HG03520 (cell line): ENCODE measurements around the gene SAMD3.
A peak's percentile ranks its signal among the peaks of the same experiment; 100 is the strongest.
"Not testable (repeated sequence)": the region's sequence is repeated elsewhere in the genome, so short reads cannot be mapped to it uniquely, and the experiment has no call there.

Experiments used
- ATAC-seq: cut with Tn5 transposase; IDR thresholded peaks from one replicate; pipeline ENCODE4 v1.9.1; 2021; ENCODE audit warnings: mild to moderate bottlenecking, moderate library complexity; ENCODE audit not compliant: unreplicated experiment

The SAMD3 gene

GRCh38 chr6:130138116-130138908 lies 84.4 kb downstream of the SAMD3 start:
- ATAC-seq = peak; percentile 58

DNA sequence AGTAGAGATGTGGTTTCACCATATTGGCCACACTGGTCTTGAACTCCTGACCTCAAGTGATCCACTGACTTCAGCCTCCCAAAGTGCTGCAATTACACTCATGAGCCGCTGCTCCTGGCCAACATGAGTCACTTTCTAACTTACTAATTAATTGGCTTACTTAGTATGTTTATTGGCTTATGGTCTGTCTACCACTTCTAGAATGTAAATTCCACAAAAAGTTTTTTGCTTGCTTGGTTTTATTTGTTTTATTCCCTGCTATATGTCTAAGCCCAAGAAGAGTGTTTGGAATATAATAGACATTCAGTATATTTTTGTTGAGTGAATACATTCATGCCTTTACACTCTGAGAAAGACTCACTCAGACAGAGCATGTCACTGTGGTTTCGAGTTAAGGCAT lies 86.0 kb downstream of the SAMD3 start:
- no peak for ATAC-seq

DNA sequence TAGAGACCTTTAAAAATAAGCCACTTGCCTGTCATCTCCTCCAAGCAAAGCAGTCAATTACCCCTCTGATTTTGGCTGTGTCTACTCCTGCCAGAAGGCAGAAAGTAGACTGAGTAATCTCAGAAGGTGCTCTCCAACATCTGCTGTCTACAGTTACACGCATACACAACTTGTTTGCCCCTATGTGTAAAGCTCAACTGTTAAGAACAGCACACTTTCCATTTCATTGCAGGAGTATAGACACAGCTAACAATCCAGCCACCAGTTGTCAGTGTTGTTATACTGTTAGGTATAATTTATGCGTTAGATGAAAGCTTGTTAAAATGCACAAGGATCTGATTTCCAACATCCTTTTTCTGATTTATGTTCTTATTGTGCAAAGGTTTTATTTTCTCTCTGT lies 88.2 kb downstream of the SAMD3 start:
- ATAC-seq = no peak

- ATAC-seq = peak; percentile 51
Observed at GRCh38 chr6:130132286-130132701, 90.5 kb downstream of the SAMD3 start.

DNA sequence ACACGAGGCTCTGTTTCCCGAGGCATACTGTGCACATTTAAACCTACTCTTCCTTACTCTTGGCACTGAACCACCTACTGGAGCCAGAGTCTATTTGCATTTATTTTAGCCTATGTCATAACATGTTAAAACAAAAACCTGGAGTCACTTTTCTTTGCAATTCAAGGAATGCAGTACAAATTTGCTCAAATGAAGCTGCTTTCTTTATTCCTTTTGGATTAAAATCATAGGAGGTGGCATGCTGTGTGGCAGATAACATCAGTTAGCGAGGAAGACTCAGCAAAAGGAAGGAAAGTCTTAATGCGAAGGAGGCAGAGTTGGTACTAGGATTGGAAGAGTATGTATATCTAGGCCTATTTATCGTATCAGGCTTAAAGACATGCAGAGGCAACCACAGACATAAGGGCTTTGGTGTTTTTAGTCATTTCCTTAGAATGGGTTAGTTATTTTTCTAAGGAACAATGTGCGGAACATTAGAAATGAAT lies 92.9 kb downstream of the SAMD3 start:
- no peak for ATAC-seq

GRCh38 chr6:130128326-130128725 lies 94.4 kb downstream of the SAMD3 start:
- no peak for ATAC-seq

DNA sequence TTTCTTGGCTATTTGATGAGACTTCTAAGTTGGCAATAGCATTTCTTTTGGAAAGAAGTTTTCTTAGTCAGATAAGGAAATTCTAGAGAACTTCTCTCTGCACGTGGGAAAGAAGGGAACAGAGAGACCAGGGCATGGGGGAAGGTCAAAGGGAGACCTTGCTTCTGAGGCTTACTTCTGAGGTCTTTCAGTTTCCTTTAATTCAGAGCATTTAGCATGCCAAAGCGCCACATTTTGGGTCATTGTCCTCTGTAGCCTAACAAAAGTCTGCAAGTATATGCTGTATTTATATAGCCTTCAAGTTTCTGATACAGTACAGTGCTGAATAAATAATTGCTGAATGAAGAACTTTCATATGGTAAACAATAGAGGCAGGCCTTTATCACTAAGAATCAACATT lies 95.6 kb downstream of the SAMD3 start:
- no peak for ATAC-seq

- ATAC-seq = no peak
Observed at GRCh38 chr6:130122243-130122642, 100.5 kb downstream of the SAMD3 start.

DNA sequence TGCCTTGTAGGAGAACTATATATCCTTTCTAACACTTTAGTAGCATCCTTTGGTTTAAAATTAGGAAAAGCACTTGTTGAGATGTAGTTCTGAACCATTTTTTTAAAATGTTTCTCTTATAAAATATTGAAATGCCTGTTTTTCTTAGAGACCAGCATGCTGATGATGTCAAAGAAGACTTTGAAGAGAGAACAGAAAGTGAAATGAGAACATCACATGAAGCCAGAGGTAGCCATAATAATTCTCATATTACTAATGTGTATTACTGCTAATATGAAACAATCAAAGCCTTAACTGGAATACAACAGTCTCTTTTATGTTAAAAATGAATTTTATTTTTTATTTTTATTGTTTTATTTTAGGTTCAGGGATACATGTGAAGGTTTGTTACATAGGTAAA lies 102.0 kb downstream of the SAMD3 start:
- no peak for ATAC-seq

GRCh38 chr6:130119211-130119610 lies 103.5 kb downstream of the SAMD3 start:
- no peak for ATAC-seq

DNA sequence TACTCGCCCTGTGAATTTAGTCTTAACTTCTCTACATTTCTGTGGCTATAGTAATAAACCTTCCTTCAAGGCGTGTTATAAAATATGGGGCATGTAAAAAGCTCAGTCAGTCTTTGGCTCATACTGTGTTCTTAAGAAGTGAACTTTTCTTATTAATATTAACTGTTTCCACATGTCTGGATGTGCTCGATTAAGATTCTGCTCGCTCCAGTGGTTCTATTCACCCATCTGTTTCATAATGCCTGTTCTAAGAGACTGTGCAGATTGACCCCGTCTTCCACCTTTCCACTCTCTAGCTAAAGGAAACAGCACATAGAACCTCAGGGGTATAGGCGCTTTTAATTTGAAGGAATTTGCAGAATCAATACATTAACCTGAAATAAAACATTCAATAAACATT lies 104.5 kb downstream of the SAMD3 start:
- no peak for ATAC-seq

DNA sequence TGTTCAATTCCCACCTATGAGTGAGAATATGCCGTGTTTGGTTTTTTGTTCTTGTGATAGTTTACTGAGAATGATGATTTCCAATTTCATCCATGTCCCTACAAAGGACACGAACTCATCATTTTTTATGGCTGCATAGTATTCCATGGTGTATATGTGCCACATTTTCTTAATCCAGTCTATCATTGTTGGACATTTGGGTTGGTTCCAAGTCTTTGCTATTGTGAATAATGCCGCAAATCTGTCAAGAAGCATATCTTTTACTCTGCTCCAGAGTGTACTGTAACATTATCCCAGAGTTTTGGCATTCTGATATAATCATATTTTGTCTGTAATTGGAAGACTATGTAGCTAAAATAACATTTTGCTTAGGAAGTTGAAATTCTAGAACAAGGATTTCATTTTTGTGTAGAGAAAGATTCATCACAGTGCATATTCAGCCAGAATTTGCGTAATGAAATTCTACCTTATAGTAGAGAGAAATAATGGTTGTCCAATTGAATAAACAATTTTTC lies 105.5 kb downstream of the SAMD3 start:
- ATAC-seq = not testable (repeated sequence)

DNA sequence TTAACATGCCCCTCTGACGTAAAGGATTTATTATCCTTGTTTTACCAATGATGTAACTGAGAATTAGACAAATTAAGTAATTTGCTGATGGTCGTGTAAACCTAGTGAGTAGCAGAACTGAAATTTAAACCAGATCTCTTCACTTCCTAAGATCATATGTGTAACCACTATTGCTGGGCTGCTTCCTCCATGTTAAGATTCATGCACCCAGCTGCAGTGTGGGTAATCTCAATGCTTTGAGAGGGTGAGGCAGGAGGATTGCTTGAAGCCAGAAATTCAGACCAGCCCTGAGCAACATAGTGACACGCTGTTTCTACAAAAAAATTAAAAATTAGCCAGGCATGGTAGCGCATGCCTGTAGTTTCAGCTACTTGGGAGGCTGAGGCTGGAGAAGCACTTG lies 106.5 kb downstream of the SAMD3 start:
- ATAC-seq = no peak

DNA sequence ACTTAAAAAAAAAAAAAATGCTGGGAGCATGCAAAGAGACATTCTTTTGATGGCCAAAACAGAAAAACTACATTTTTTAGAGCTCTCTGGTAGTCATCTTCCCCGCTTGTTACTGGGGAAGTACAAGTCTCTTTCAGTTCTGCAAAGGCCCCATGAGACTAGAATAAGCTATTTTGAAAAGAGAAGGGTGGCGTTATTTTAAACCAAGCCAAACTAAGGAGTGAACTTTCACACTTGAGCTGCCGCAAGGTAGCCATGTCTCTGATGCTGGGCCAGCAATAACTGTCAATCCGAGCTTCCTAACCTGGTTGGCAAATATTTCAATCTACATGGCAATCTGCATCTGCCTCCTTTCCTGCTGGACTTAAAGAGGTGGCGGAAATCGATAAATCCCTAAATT lies 107.7 kb downstream of the SAMD3 start:
- peak; percentile 85 for ATAC-seq

DNA sequence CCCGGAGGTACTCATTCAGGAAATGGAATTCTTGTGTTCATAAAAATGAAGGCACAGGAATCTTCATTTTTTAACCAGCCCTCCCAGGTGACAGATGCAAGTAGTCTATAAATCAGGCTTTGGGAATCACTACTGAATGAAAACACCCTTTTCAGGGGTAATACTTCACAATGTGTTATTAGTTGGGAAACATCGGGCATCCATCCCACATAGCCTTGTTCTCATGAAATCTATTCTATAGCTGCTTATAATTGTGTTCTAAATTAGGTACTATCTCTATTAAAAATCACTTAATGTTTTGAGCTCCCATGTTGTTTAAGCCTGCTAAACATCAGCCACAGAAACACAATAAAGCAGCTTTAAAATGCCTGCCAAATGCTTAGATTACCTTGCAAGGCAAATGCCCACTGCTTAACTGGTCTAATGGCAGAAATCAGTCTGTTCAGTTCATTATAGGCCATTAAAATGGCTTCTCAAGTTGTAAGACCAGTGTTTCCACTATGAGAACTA lies 109.5 kb downstream of the SAMD3 start:
- ATAC-seq = no peak

GRCh38 chr6:130111031-130111430 lies 111.7 kb downstream of the SAMD3 start:
- no peak for ATAC-seq

DNA sequence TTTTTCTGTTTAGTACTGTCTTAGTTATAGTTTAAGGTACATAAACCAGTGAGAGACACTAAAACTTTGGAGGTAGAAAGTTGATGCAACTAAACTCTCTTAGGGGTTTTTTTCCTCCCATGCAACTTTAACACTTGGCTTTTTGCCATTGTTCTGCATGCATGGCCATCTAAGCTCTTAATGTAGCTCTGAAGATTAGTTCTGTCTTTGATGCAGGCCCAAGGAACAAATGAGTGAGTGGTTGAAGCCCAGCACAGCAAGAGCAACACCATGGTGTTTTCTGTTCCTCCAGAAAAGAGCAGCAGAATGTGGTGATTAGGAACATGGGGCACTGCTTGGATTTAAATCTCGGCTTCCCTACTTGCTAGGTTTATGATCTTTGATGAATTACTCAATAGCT lies 115.0 kb downstream of the SAMD3 start:
- ATAC-seq = no peak

DNA sequence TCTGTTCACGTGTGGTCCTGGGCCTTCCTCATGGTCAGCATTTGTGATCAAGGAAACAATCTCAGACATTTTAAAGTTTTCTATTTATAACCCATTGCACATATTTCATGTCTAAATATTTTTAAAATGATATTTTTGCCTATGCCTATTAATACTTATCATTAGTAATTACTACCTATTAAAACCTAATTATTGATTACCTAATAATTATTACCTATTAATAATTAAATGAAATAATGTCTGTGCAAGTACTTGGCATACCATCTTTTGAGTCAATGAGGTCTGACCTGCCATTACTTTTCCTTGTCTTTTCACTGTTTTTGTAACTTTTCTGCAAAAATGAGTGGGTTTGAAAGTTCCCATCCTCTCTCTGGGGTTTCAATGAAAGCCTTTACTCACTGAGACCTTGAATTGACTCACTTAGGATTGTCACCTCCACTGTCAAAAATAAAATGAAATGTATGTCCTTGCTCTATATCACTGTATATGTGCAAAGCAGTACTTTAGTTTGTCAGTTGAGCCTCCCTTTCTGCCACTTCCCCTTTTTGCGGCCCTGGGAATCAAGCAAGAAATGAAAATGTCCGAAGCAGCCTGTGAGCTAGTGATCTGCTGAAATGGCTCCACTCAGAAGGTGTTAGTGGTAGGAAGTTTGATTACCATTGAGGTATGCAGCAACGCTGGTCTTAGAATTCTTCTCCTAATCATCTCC lies 116.6 kb downstream of the SAMD3 start:
- peak; percentile 93 for ATAC-seq

DNA sequence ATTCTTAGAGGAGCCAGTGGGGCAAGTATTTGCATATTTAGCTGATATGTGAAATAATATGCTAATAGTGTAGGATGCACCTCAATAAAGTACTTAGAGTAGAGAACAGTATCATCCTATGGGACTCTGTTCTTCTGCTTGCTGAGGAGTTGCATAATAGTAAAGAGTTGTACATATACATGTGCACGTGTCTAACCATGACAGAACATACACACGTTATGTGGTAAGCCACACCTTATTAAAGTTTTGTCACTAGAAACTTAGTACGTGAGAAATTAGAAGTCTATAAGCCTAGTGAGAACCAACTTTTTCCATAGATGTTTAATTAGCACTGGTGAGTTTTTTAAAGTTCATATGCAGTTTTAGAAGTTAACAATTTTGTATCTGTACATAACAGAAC lies 123.6 kb downstream of the SAMD3 start:
- ATAC-seq = no peak

DNA sequence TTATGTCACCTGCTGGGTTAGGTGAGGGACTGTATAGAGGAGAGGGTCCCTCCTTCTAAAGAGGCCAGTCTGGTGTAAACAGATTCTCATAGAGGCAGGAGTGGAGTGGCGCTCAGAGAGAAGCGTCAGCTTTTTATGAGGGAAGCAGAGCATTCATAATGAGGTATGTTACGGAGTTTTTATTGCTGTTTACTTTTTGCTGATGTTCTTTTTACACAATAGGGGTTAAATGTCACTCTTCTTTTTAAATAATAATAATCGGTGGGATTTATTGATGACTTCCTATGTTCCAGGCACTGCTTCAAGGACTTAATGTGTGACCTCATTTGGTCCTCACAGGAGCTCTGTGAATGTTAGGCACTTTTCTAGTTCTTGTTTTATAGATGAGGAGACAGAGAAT lies 124.4 kb downstream of the SAMD3 start:
- ATAC-seq = no peak
